ENCODE results near the gene KATNAL1. TPM values are rescaled to one million over a fixed set of nuclear protein-coding genes. Genes with fewer than 3 reads are reported as not detected.

The KATNAL1 gene
- total RNA-seq, 1 experiment from 2014 or later, result 14.2 TPM

GRCh38 chr13:30318026-30318425 is 10.7 kb upstream of the KATNAL1 start (continued):
- TF ChIP-seq CREB1 (CRISPR knock-in tag; IDR thresholded peaks at IDR 0.05) (no peak), FOXK1 (CRISPR knock-in tag; IDR thresholded peaks at IDR 0.05) (no peak), ZNF425 (CRISPR knock-in tag; conservative IDR thresholded peaks at IDR 0.05) (no peak), STAT6 (CRISPR knock-in tag; conservative IDR thresholded peaks at IDR 0.05; ENCODE audit: low read depth) (no peak)

GRCh38 chr13:30314562-30314961 is 7.2 kb upstream of the KATNAL1 start:
- POLR2A ChIA-PET, result no interaction called here
- no peaks in the 10 kb centered on the region for H3K27me3 Mint-ChIP-seq (ENCODE audit: low read depth)
- TF ChIP-seq PRRX2 (CRISPR knock-in tag; IDR thresholded peaks at IDR 0.05) (no peak), JAZF1 (CRISPR knock-in tag; IDR thresholded peaks at IDR 0.05) (no peak), ZBTB43 (CRISPR knock-in tag; IDR thresholded peaks at IDR 0.05) (no peak), AR (CRISPR knock-in tag; IDR thresholded peaks at IDR 0.05) (no peak), ATF1 (CRISPR knock-in tag; IDR thresholded peaks at IDR 0.05) (no peak), ZSCAN18 (CRISPR knock-in tag; IDR thresholded peaks at IDR 0.05) (no peak), FOXP1 (CRISPR knock-in tag; IDR thresholded peaks at IDR 0.05; ENCODE audit: borderline replicate concordance) (no peak), CBFB (CRISPR knock-in tag; IDR thresholded peaks at IDR 0.05; ENCODE audit: low read depth) (no peak), SP1 (CRISPR knock-in tag; conservative IDR thresholded peaks at IDR 0.05) (no peak), FOXK1 (CRISPR knock-in tag; IDR thresholded peaks at IDR 0.05) (no peak), NR1H2 (CRISPR knock-in tag; IDR thresholded peaks at IDR 0.05) (no peak), RELA (CRISPR knock-in tag; IDR thresholded peaks at IDR 0.05; ENCODE audit: borderline replicate concordance) (no peak), CDX4 (CRISPR knock-in tag; IDR thresholded peaks at IDR 0.05; ENCODE audit: borderline replicate concordance) (no peak)

More at GRCh38 chr13:30314562-30314961, 7.2 kb upstream of the KATNAL1 start:
- ATAC-seq (no peak), DNase-seq (ENCODE audit: low spot score) (no peak)
- H3K4me3 Mint-ChIP-seq, result no peak overlapping the region
- no peak overlapping the region for H3K27ac Mint-ChIP-seq
- no peaks in the 10 kb centered on the region for H3K9me3 Mint-ChIP-seq
- CTCF ChIA-PET, result no interaction called here
- H3K4me1 Mint-ChIP-seq, result peaks cover 5% of the 10 kb centered on the region
- H3K36me3 Mint-ChIP-seq, result no peaks in the 10 kb centered on the region

Data from WTC11 (cell line).